SIG-M5 (cell line): ENCODE measurements around the gene SNAI1.

Experiments used
- DNase-seq: peaks from one replicate; lab custom pipeline; 2025; lab: John Stamatoyannopoulos, UW

Gene SNAI1

DNA sequence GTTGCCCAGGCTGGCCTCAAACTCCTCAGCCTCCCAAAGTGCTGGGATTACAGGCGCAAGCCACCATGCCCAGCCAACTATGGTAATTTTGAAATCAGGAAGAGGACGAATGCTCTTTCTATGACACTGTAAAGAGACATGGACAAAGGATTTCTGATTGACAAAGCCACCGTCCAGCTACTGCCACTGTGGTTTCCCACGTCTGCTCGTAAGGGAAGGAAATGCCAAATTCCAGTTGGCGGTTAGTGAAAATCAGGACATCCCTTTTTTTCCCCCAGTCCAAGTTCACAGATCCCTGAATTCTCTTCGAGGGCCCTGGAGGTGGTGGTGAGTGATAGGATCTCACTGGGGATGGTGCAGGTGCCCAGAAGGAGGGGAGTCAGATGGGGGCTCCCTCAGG, 31.2 kb downstream of the SNAI1 start:
- DNase-seq, result no peak

DNA sequence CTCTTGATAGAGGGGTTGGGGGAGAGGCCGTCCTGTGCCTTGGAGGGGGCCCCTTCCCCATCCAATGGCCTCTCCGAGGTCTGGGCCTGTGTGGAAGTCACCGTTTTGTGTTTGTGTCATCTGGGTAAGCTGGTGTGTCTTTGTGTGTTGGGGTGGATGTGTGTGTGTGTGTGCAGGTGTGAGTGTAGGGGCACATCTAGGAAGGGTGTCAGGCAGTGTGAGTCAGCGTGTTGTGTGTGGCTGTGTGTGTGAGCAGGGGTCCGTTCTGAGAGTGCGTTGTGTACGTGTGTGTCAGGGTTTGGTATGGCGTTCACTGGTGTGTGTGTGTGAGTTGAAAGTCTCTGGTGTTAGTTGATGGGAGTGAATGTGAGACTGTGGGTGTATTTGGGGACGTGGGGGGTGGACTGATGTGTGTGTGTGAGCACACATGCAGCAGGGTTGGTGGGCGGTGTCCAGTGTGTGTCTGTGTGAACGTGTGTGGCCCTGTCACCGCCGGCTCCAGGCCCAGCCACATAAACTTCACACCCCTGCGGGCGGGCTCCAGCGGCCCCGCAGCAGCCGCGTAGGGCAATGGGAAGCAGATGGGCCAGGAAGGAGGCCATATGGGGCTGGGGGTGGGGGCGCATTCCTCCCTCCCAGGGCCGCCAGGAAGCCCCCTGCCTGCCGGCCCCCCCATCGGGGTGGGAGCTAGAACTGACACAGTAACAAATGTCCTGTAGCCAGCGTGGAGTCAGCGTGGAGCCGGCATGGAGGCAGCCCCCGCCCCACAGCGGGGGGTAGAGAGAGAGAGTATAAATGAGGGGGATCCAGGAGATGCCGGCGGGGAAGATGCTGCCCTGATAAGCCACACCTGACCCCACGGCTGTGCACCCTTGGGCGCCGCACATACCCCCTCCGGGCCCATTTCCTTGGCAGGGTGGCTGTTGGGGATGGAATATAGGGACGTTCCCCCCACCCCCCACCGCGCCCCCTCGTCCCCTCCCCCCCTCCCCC, 32.1 kb downstream of the SNAI1 start:
- no peak for DNase-seq

DNA sequence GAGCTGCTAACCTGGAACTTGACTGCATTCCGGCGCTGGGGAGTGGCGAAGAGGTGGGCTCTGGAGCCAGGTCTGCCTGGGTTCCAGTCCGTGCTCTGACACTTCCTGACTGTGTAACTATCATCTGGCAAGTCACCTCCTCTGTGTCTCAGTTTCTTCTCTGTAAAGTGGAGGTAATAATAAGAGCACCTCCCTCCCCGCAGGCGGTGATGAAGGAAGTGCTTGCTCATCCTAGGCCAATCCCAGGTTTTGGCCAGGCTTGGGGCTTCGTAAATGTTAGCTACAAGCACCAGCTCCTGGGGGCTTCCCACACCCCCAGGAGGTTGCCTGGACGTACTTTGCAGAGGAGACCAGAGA, 32.8 kb downstream of the SNAI1 start:
- DNase-seq, result no peak

DNA sequence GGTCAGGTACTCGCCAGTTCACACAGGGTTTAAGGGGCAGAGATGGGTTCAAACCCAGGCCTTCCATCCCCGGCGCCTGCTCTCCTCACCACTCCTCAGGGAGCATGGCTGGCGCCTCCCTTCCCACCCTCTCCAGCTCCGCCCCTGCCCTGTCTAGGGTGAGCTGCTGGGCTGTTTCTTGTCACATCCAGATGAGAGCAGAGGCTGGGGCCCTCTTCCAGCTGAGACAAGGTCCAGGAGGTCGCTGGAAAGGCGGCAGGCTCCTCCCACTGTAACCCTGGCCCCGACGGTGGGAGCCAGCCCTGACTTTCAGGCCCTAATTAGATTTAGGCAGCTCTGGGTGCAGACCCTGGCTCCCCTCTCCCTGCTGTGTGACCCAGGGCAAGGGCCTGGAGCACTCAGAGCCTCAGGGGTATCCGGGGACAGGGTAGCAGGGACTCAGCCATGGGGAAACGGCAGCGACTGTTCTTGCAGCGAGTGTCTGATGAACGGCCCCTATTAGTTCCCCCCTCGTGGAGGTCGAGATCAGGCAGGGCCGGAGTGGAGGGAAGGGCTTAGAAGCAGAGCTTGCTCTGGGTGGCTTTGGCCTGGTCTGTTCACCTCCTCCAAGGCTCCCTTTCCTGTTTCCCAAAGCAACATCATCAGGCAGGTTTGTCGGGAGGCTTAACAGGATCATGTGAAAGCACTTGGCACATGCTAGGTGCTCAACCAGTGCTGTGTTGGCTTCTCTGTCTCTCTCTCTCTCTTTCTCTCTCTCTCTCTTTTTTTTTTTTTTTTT, 33.4 kb downstream of the SNAI1 start:
- no peak for DNase-seq

DNA sequence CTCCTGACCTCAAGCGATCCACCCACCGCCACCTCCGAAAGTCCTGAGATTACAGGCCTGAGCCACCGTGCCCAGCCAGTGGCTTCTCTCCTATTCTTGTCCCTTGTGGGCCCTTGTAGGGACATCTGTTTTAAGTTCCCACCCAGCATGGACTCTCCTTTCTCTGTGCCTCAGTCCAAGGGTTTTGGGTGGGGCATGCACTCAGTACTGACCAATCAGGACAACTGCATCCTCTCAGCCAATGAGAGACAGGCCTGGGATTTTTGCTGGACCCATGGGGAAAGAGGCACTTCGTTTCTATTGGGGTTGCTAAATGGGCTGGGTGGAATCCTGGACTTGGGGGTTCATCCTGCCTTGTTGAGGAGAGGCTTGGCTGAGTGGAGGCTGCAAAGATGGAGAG, 34.4 kb downstream of the SNAI1 start:
- DNase-seq, result no peak

DNA sequence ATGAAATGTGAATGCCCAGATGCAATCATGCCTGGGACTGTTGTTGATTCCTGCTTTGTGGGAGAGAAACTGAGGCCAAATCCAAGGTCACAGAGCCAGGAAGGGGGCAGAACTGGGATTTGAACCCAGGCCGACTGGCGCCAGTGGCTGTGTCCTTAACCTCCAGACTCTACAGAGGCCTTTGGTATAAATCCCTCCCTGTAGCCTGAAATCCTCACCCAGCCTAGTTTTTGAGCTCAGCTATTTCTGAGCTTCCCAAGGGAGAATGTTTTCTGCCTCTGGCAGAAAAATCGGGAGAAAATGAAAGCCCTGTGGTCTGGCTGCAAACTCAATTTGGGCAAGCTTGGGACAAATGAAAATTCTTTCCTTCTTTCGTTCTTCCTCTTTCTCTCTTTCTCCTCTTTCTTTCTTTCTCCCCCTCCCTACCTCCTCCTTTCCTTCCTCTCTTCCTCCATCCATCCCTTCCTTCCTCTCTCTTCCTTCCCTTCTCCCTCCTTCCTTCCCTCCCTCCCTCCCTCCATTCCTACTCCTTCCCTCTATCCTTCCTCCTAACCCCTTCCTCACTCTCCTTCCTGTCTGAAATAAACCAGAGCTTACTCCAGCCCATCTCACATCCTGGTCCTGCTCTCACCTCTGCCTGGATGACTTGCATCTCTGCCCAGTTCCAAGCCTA, 34.9 kb downstream of the SNAI1 start:
- DNase-seq, result no peak

DNA sequence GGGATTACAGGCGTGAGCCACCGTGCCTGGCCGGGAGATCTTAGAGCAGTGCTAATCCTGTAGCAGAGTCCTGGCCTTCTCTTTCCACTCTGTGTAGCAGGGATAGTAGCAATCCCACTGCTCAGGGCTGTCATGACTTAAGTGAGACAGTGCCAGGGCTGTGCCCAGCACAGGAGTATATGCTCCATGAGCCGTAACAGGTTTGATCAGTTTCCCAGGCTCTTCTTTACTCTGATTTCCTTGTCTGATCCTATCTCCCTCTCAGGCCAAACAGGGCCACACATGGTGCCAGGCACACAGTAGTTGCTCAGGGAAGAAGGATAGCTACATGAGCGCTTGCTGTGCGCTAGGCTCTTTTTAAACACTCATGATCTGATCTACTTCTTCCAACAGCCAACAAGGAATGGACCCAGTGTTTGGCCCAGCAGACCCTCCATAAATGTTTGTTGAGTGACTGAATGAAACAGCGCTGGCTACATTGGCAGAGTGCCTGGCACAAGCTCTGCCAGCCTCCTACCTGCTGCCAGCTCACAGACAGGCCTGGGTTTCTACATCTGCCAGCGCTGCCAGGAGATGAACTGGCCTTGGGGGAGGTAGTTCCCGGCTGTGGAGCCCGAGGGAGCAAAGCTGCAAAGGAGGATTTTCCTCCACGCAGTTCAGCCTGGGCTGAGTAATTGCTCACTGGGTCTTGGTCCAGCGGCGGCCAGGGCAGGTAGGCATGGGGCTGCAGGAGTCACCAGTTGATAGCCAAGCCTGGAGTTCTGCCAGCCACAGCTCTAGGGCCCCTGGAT, 36.9 kb downstream of the SNAI1 start:
- no peak for DNase-seq

DNA sequence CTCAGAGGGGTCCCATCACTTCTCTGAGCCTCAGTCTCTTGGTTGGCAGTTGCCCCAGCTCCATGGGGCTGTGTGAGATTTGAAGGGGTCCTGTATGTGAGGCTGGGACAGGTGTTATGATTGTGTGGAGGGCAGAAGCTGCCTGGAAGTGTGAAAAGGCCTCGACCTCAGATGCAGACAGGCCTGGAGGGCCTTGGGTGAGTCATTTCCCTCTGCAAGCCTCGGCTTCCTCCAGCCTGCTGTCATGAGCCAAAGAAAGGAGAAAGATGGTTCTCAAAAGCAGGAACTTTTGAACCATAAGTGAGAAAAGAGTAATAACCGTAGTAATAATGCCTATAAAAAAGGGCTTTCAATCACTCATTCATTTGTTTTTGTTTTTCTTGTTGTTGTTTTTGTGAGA, 37.5 kb downstream of the SNAI1 start:
- DNase-seq, result no peak

DNA sequence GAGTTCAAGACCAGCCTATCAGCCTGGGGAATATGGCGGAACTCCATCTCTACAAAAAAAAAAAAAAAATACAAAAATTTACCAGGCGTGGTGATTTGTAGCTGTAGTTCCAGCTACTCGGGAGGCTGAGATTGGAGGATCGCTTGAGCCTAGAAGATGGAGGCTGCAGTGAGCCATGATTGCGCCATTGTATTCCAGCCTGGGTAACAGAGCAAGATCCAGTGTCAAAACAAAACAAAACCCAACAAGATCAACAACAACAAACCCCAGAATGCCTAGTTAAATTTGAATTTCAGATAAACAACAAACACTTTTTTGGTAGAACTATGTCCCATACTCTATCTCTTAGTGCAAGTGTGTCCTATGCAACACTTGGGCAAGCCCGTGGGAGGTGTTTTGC, 39.9 kb downstream of the SNAI1 start:
- no peak for DNase-seq

DNA sequence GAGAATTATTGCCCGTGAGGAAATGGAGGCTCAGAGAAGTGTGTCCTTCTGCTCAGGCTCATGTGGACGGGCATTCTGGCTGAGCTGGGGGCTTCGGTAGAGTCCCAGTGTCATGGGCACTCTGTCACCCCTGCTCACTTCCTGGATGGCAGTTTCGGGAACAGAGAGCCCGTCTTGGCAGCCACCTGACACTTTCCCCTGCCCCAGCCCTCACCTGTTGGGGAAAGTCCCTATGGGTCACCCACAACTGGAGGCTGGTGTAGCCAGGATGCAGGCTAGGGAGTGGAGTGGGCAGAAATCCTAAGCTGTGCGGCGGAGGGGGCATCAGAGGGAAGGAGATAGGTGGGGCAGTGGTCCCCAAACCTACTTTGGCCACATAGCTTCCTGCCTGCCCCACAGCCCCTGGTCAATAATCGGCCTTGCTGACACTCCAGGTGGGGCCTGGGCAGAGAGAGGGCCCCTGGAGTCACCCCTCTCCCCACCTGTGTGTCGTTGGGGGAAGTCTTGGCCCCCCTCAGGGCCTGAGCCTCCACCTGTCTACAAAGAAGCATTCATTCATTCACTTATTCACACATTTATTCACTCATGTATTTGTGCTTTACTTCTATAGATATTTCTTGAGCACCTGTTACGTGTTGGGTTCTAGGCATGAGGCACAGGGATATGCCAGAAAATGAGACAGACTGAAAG, 40.5 kb downstream of the SNAI1 start:
- no peak for DNase-seq

DNA sequence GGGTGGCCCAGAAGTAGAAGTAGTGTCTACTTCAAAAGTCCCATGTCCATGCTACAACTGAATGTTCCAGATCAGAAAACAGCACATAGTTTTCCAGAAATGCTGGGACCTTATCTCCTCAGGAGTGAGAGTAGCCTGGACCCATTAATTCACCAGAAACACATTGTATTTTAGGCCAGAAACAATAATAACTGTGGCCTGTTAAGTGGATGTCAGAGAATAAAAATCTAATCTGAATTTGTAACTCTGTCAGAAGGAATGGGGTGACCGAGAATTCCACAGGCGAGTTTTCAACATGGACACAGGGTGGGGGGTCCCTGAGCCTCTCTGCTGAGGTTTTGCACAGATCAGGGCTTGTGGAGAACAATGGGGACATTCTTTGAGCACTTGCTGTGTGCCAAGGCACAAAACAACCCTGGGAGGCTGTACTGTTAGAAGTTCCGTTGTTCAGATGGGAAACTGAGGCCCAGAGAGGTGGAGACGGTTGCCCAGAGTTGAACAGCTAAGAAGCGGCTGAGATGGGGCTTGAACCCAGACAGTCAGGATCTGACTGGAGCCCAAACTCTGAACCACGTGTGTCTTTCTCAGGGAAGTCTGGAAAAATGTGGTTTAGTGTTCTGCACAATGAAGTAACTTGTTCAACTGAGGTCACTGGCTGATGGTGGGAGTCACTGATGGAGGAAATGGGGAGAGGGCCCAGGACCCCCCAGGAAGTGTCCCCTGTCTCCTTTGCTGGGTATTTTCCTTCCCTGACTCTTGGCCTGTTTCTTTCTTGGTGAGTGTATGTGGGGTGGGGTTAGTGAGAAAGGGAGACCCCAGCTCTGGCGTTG, 44.2 kb downstream of the SNAI1 start:
- DNase-seq, result no peak

DNA sequence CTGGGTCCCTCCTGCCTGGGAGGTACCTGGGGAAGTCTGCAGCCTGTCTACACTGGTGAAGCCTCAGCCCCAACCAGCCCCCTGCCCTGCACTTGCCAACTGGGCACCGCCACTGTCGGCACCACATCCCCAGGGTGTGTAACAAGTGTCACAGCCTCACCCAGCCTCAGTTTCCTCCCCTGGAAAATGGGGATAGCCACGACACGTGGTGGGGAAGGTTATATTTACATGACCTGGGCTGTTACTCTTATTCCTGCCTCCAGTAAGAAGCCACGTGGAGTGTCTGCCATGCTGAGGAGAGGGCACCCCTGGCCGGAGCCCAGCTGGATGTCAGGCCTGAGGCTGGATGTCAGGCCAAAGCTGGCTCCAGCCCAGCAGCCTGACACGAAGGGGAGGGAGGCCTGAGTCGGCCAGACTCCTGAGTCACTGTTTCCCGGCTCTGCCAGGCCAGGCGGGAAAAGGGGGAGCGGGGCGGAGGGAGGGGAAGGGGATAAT, 44.9 kb downstream of the SNAI1 start:
- no peak for DNase-seq

DNA sequence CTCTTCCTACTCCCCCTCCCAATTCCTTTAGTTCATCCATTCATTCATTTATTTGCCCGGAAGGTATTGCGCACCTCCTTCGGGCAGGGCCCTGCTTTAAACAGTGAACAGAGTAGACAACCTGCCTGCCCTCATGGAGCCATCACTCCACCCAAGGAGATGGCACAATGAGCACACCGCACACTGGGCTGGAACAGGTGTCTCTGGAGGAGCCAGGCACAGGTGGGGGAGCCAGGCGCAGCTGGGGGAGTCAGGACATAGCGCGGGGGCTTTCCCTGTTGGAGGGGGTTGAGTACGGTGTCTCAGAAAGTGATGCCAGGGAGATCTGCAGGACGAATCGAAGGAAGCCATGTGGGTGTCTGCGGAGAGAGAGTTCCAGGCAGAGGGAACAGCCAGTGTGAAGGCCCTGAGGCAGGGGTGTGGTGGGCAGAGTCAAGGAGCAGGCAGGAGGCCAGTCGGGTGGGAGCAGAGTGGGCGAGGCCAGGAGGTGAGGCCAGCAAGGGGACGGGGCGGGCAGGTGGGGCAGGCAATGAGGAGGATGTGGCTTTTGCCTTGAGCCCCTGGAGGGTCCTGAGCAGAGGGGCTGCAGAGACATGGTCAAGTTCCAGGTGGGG, 46.4 kb downstream of the SNAI1 start:
- no peak for DNase-seq

DNA sequence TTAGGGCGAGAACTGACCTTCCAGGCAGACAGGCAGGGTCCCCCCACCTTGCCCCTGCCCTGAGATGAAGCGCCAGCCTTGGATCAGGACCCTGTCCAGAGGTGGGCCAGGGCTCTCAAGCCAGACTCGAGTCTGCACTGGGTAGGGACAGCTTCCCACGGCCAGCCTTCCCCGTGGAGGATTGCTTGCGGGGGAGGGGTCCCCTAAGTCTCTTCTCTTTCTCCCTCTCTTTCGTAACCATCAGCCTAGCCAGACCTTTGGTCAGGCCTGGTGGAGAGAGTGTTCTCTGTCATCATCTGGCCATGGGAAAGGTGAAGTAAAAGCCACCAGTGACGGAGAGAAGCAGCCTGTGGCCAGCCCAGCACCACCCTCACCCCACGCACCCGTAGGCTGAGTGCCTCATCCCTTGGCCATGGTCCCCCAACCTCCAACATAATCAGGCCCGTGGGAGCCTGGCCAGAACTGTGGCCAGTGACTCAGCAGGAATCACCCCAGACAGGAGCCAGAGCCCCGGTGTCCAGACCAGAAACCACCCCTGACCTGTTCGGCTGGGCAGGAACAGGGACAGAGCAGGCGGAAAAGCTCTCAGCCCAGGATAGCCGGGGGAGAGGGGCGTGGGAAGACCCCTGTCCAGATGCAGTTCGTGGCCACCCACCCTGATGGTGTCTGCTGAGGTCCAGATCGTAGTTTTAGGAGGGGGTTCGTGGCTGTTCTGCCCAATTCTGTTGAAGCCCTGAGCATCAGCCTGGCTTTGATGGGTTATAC, 47.1 kb downstream of the SNAI1 start:
- DNase-seq, result no peak

DNA sequence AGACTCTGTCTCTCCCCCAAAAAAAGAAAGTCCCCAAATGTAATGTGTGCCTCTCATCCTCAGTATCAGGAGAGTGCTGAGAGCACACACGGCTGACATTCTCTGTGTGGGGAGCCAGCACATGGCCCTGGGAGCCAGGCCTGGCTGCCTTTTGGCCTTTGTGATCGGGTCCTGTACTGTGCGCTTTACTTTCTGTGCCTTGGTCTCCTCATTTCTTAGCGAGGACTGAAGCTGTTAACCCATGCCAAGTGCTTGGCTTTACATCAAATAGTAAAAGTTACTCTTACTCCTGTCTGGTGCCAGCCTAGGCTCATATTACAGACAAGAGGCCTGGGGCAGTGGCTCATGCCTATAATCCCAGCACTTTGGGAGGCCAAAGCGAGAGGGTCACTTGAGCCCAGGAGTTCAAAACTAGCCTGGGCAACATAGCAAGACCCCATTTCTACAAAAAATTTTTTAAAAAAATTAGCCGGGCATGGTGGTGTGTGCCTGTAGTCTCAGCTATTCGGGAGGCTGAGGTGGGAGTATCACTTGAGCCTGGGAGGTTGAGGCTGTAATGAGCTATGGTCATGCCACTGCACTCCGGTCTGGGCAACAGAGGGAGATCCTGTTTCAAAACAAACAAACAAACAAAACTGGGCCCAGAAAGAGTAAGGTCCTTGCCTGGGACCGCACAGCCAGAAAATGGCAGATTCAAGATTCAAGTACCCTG, 50.3 kb downstream of the SNAI1 start:
- DNase-seq, result no peak

DNA sequence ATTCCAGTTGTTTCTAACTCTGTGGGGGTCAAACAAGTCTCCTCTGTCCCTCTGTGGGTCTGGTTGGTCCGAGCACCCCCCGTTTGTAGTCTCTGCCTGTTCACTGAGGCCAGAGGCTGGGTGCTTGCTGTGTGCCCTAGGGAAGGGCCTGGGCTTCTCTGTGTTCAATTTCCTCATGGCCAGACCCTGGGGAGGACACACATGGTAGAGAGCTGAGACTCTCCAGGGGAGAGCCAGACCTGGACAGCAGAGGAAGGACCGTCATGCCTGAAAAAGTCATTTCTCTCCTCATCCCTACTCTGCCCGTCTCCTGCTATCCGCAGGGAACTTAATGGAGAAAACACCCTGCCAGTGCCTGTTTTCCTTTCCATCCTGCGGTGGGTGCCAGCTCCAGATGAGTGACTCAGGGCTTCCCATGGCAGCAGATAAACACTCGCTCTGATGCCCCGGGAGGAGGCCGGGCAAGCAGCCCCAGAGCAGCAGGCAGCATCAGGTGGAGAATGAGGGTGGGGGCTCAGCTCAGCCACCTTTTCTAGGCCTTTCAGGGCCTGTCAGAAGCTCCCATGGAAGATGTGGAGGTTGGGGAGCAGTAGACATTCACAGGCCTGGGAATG, 51.9 kb downstream of the SNAI1 start:
- DNase-seq, result no peak

DNA sequence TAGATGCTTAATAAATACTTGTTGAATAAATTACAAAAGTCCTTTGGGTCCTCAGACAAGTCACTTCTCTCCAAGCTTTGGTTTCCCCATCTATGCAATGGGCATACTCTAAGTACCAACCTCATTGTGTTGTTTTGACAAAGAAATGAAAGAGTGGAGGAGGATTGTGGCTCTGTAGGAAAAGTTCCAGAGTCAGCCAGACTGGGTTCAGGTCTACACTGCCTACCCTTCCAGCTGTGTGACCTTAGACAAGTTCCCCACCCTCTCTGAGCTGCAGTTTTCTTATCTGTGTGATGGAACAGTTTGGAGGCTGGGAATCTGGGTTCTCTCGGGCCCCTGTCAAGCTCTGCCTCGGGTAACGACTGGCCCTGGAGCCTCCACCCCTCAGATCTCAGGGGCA, 53.9 kb downstream of the SNAI1 start:
- no peak for DNase-seq

DNA sequence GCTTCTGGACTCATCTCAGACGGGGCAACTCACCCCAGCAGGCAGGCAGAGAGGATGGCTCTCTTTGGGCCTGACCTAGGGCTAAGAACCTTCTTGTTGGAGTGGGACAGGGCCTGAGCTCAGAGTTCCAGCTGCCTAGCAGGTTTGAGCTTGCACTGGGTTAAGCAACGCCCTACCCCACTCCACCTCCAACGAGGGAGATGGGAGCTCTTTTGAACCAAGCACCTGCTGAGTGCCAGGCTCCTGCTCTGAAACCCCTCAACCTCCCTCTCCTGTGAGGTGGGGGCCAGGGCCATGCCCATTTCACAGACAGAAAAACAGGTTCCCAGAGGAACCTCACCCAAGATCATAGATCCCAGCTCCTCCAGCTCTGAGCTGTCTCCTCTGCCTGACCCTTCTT, 54.3 kb downstream of the SNAI1 start:
- DNase-seq, result no peak
